Vagina (tissue), 2 donors: ENCODE measurements around the gene DNPH1. TPM values are rescaled to one million over a fixed set of nuclear protein-coding genes. Genes with fewer than 3 reads are reported as not detected.

Experiments used
- DNase-seq, 2 donors: peaks; one replicate each; pipeline ENCODE4 v3.0.0-alpha.2; 2017; ENCODE audit errors: extremely low spot score in 2 of 2
- H3K27ac ChIP-seq: fragments of 200-600 bp; sonication (generic); one replicate; pipeline ENCODE4 v1.5.1; 2019
- H3K27me3 ChIP-seq: fragments of 200-600 bp; sonication (generic); one replicate; pipeline ENCODE4 v1.5.1; 2019
- H3K36me3 ChIP-seq, 2 donors: fragments of 200-600 bp; sonication (generic); one replicate each; pipeline ENCODE4 v1.5.1; 2017 to 2019
- H3K4me1 ChIP-seq: fragments of 200-600 bp; sonication (generic); one replicate; pipeline ENCODE4 v1.5.1; 2019
- H3K4me3 ChIP-seq, 2 donors: fragments of 200-600 bp; sonication (generic); 1 replicate in 1 of 2; 2 replicates in 1 of 2; pipeline ENCODE4 v1.5.1; 2016 to 2019
- H3K9me3 ChIP-seq: fragments of 200-600 bp; sonication (generic); one replicate; pipeline ENCODE4 v1.5.1; 2019
- POLR2A ChIP-seq, 2 donors: fragments of 450-650 bp; IDR thresholded peaks; one replicate each; pipeline ENCODE4 v1.6.1; 2017; ENCODE audit warnings: antibody characterized with exemption in 2 of 2, mild to moderate bottlenecking in 2 of 2, moderate library complexity in 2 of 2
- POLR2AphosphoS5 ChIP-seq, 2 donors: sonication (generic); formaldehyde crosslinking; IDR thresholded peaks; one replicate each; pipeline ENCODE4 v1.9.0; 2017; ENCODE audit warnings: antibody characterized with exemption in 2 of 2, mild to moderate bottlenecking in 2 of 2, low read depth in 1 of 2; ENCODE audit not compliant: insufficient read depth in 1 of 2
- intact Hi-C: fragments of 100-400 bp; cut with DNase I; formaldehyde crosslinking; loops from one replicate; pipeline ENCODE4 v1.15.1; 2023
- total RNA-seq: library from RNA; depleted of rRNA; stranded (reverse); fragments of >200 nt; gene quantifications from one replicate; pipeline ENCODE4 v1.2.3, GENCODE V29; 2016
- TF ChIP-seq, protein P1 (sequence below), 3 experiments: fragments of 450-650 bp in 2 of 3; fragments of 200-600 bp in 1 of 3; sonication (generic) in 1 of 3; IDR thresholded peaks; one replicate each; pipeline ENCODE4 v1.5.1; 2017 to 2019; ENCODE audit warnings: antibody characterized with exemption in 3 of 3, mild to moderate bottlenecking in 2 of 3, moderate library complexity in 2 of 3

DNPH1 gene
- total RNA-seq, 1 donor from 2014 or later, result 61.9 TPM

DNA sequence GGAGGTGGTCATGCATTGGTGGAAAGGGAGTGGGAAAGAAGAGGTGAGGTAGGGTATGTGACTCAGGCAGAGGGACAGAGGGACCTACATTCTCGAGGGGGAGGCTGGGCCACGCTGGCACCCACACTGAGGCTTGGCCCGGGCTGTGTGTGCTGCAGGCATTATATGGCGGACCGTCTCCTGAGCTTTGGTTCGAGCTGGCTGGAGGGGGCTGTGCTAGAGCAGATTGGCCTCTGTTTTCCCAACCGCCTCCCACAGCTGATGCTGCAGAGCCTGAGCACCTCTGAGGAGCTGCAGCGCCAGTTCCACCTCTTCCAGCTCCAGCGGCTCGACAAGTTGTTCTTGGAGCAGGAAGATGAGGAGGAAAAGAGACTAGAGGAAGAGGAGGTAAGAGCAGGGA is 23.4 kb downstream of the DNPH1 start:
- peak in 1 of 2 donors; percentile 91 for DNase-seq

DNA sequence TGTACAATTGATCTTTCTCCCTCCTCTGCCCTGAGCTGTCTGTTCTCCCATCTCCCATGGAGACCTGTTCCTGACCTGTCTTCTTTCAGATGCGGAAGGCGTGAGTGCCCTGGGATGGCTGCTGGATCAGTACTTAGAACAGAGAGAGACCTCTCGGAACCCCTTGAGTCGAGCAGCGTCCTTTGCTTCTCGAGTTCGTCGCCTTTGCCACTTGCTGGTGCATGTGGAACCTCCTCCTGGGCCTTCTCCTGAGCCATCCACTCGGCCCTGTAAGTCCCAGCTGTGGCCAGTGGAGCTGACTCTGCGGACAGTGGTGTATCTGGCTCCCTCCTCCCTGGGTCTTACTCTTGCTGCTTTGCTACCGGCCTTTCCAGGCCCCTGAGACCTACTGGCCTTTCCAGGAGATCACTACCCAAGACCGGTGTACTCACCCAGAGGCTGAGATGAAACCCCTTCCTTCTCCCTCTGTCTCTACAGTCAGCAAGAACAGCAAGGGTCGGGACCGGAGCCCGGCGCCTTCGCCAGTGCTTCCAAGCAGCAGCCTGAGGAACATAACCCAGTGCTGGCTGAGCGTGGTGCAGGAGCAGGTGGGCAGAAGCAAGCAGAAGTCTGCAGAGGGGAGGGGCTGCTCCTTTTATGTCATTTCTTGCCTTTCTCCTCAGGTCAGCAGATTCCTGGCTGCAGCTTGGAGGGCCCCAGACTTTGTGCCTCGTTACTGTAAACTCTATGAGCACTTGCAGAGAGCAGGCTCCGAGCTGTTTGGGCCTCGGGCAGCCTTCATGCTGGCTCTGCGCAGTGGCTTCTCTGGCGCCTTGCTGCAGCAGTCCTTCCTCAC is 24.8 kb downstream of the DNPH1 start:
- intact Hi-C loops, result no loop called here
- DNase-seq, result peak in 1 of 2 donors; percentile 93
- TF ChIP-seq POLR2AphosphoS5 (IDR thresholded peaks at IDR 0.05; ENCODE audit: insufficient read depth in 1 of 2, low read depth in 1 of 2) (no peak), POLR2A (IDR thresholded peaks at IDR 0.05) (no peak)

More for the DNA sequence above, 23.4 kb downstream of the DNPH1 start:
- Histone ChIP-seq H3K27me3 (no peaks in the 10 kb centered on the region), H3K27ac (no peak overlapping the region), H3K36me3 (peaks cover 0 to 24% of the 10 kb centered on the region in 2 donors), H3K9me3 (no peaks in the 10 kb centered on the region), H3K4me1 (no peaks in the 10 kb centered on the region), H3K4me3 (no peak overlapping the region)
- intact Hi-C loops, result no loop called here
- TF ChIP-seq, protein P1, sequence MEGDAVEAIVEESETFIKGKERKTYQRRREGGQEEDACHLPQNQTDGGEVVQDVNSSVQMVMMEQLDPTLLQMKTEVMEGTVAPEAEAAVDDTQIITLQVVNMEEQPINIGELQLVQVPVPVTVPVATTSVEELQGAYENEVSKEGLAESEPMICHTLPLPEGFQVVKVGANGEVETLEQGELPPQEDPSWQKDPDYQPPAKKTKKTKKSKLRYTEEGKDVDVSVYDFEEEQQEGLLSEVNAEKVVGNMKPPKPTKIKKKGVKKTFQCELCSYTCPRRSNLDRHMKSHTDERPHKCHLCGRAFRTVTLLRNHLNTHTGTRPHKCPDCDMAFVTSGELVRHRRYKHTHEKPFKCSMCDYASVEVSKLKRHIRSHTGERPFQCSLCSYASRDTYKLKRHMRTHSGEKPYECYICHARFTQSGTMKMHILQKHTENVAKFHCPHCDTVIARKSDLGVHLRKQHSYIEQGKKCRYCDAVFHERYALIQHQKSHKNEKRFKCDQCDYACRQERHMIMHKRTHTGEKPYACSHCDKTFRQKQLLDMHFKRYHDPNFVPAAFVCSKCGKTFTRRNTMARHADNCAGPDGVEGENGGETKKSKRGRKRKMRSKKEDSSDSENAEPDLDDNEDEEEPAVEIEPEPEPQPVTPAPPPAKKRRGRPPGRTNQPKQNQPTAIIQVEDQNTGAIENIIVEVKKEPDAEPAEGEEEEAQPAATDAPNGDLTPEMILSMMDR (IDR thresholded peaks at IDR 0.05), result no peak
- TF ChIP-seq POLR2A (IDR thresholded peaks at IDR 0.05) (no peak), POLR2AphosphoS5 (IDR thresholded peaks at IDR 0.05; ENCODE audit: insufficient read depth in 1 of 2, low read depth in 1 of 2) (no peak)

DNA sequence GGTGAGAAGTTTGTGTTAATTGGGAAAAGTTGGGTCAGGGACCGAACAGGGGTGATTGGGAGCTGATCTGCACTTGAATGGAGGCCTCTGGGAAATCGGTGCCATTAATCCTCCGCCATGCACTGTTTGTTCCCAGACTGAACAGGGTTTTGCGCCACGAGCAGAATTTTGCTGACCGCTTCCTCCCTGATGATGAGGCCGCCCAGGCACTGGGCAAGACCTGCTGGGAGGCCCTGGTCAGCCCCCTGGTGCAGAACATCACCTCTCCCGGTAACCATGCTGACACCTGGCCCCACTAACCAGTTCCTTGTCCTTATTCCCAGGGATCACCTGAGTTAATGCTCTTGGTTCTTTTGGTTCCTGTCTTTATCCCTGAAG is 25.6 kb downstream of the DNPH1 start:
- Histone ChIP-seq H3K9me3 (no peaks in the 10 kb centered on the region), H3K4me1 (no peaks in the 10 kb centered on the region), H3K4me3 (no peak overlapping the region), H3K27me3 (no peaks in the 10 kb centered on the region), H3K27ac (no peak overlapping the region), H3K36me3 (peaks cover 0 to 36% of the 10 kb centered on the region in 2 donors)
- no peak for TF ChIP-seq POLR2A (IDR thresholded peaks at IDR 0.05)
- TF ChIP-seq, protein P1 (IDR thresholded peaks at IDR 0.05), result no peak
- no peak for TF ChIP-seq POLR2AphosphoS5 (IDR thresholded peaks at IDR 0.05; ENCODE audit: insufficient read depth in 1 of 2, low read depth in 1 of 2)
- intact Hi-C loops, result no loop called here
- DNase-seq, result no peak

More for the DNA sequence above, 24.8 kb downstream of the DNPH1 start:
- Histone ChIP-seq H3K27me3 (no peaks in the 10 kb centered on the region), H3K4me1 (no peaks in the 10 kb centered on the region), H3K36me3 (peaks cover 0 to 35% of the 10 kb centered on the region in 2 donors), H3K4me3 (no peak overlapping the region), H3K27ac (no peak overlapping the region), H3K9me3 (no peaks in the 10 kb centered on the region)

DNA sequence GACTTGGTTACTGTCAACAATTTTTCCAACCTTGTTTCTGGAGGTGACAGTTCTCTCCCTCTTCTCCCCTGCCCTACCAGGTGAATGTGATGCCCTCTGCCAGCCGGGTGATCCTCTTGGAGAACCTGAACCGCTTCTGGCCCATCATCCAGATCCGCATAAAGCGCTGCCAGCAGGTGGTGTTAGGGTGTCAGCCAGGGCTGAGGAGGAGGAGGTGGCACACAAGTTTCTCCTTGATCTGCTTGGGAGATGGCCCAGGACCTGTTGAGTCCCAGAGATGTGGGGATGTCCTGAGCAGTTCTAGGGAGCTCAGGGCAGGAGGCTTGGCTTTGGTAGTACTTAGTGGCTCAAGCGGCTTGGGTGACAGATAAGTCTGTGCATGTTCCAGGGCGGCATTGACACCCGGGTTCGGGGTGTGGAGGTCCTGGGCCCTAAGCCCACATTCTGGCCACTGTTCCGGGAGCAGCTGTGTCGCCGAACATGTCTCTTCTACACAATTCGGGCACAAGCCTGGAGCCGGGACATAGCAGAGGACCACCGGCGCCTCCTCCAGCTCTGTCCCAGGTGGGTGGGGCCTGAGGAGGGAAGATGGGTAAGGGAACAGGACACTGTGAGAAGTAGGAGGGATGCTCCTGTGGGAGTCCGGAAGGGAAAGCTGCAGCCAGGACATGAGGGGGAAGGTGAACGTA is 26.1 kb downstream of the DNPH1 start:
- no peaks in the 10 kb centered on the region for H3K4me1 ChIP-seq

DNA sequence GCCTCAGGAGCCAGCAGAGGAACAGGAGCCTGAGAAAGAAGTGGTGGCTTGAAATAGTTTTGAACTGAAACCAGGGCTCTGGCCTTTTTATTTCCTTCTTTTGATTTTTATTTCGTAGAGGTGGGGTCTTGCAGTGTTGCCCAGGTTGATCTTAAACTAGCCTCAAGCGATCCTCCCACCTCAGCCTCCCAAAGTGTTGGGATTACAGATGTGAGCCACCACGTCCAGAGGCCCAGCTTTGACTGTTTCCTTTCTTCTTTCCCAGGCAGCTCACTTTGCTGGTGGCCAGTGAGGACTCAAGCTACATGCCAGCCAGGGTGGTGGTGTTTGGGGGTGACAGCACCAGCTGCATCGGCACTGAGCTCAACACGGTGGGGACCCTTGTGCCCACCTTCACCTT is 26.8 kb downstream of the DNPH1 start:
- no peaks in the 10 kb centered on the region for H3K27me3 ChIP-seq
- H3K4me3 ChIP-seq, result no peak overlapping the region
- peaks cover 0 to 45% of the 10 kb centered on the region in 2 donors for H3K36me3 ChIP-seq
- H3K9me3 ChIP-seq, result no peaks in the 10 kb centered on the region
- intact Hi-C loops, result no loop called here
- no peaks in the 10 kb centered on the region for H3K4me1 ChIP-seq
- no peak overlapping the region for H3K27ac ChIP-seq
- TF ChIP-seq, protein P1 (IDR thresholded peaks at IDR 0.05), result no peak
- TF ChIP-seq POLR2AphosphoS5 (IDR thresholded peaks at IDR 0.05; ENCODE audit: insufficient read depth in 1 of 2, low read depth in 1 of 2), result no peak
- no peak for TF ChIP-seq POLR2A (IDR thresholded peaks at IDR 0.05)
- DNase-seq, result no peak

More for the DNA sequence above, 26.1 kb downstream of the DNPH1 start:
- no peak for DNase-seq
- no peak overlapping the region for H3K27ac ChIP-seq
- intact Hi-C loops, result no loop called here
- peaks cover 0 to 41% of the 10 kb centered on the region in 2 donors for H3K36me3 ChIP-seq
- TF ChIP-seq POLR2AphosphoS5 (IDR thresholded peaks at IDR 0.05; ENCODE audit: insufficient read depth in 1 of 2, low read depth in 1 of 2) (no peak), POLR2A (IDR thresholded peaks at IDR 0.05) (no peak)
- TF ChIP-seq, protein P1 (IDR thresholded peaks at IDR 0.05), result no peak
- H3K27me3 ChIP-seq, result no peaks in the 10 kb centered on the region
- H3K9me3 ChIP-seq, result no peaks in the 10 kb centered on the region
- no peak overlapping the region for H3K4me3 ChIP-seq
